ENCODE results near the gene NDUFA9. TPM values are rescaled to one million over a fixed set of nuclear protein-coding genes. Genes with fewer than 3 reads are reported as not detected.

Gene NDUFA9
- total RNA-seq, 1 experiment from 2014 or later, result 74.0 TPM

DNA sequence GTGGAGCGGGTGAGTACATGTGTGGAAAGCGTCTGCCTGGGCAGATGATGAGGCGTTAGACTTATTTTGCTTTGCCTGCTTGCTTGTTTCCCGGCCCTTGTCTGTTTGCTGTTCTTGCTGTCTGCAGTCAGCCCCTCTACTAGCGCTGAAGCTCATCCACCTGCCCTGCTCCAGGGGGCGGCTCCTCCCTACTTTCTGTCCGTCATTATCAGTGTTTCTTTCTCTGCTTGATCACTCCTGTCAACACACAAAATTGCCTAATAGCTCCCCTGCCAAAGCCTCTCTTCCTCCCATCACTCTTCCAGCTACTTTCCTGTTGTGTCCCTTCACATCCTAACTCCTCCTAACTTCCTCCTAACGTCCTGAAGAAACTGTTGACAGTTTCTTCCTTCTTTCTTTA is 36.4 kb downstream of the NDUFA9 start:
- BruUV-seq (replicated peaks), result no TSS peak
- TF ChIP-seq SIN3A (IDR thresholded peaks at IDR 0.05; ENCODE audit: borderline replicate concordance, insufficient read depth, low read depth, low read length) (no peak), POLR2AphosphoS5 (IDR thresholded peaks at IDR 0.05; ENCODE audit: low read depth, low read length) (no peak), TCF7L2 (IDR thresholded peaks at IDR 0.05; ENCODE audit: low read depth, low read length) (no peak)
- TF ChIP-seq, protein P1, sequence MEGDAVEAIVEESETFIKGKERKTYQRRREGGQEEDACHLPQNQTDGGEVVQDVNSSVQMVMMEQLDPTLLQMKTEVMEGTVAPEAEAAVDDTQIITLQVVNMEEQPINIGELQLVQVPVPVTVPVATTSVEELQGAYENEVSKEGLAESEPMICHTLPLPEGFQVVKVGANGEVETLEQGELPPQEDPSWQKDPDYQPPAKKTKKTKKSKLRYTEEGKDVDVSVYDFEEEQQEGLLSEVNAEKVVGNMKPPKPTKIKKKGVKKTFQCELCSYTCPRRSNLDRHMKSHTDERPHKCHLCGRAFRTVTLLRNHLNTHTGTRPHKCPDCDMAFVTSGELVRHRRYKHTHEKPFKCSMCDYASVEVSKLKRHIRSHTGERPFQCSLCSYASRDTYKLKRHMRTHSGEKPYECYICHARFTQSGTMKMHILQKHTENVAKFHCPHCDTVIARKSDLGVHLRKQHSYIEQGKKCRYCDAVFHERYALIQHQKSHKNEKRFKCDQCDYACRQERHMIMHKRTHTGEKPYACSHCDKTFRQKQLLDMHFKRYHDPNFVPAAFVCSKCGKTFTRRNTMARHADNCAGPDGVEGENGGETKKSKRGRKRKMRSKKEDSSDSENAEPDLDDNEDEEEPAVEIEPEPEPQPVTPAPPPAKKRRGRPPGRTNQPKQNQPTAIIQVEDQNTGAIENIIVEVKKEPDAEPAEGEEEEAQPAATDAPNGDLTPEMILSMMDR (IDR thresholded peaks at IDR 0.05), result no peak
- TF ChIP-seq, protein P2, sequence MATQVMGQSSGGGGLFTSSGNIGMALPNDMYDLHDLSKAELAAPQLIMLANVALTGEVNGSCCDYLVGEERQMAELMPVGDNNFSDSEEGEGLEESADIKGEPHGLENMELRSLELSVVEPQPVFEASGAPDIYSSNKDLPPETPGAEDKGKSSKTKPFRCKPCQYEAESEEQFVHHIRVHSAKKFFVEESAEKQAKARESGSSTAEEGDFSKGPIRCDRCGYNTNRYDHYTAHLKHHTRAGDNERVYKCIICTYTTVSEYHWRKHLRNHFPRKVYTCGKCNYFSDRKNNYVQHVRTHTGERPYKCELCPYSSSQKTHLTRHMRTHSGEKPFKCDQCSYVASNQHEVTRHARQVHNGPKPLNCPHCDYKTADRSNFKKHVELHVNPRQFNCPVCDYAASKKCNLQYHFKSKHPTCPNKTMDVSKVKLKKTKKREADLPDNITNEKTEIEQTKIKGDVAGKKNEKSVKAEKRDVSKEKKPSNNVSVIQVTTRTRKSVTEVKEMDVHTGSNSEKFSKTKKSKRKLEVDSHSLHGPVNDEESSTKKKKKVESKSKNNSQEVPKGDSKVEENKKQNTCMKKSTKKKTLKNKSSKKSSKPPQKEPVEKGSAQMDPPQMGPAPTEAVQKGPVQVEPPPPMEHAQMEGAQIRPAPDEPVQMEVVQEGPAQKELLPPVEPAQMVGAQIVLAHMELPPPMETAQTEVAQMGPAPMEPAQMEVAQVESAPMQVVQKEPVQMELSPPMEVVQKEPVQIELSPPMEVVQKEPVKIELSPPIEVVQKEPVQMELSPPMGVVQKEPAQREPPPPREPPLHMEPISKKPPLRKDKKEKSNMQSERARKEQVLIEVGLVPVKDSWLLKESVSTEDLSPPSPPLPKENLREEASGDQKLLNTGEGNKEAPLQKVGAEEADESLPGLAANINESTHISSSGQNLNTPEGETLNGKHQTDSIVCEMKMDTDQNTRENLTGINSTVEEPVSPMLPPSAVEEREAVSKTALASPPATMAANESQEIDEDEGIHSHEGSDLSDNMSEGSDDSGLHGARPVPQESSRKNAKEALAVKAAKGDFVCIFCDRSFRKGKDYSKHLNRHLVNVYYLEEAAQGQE (IDR thresholded peaks at IDR 0.05; ENCODE audit: insufficient read depth in 1 of 2, low read depth in 2 of 2, low read length in 1 of 2), result no peak
- intact Hi-C loops (cut with micrococcal nuclease; ENCODE audit: unreplicated experiment) (no loop called here), in situ Hi-C loops (cut with HindIII; ENCODE audit: low pct_unique_long_range_greater_than_20kb, low sequenced_read_pairs) (no loop called here)
- no peaks in the 10 kb centered on the region for H3K27me3 ChIP-seq (ENCODE audit: control insufficient read depth, insufficient read depth, low read length)
- POLR2A ChIA-PET, result no interaction called here
- no peaks in the 10 kb centered on the region for H3K4me1 ChIP-seq (ENCODE audit: control insufficient read depth, insufficient read depth, low read length)
- DNase-seq (ENCODE audit: low read depth, low spot score), result no peak
- no peak overlapping the region for H3K4me3 ChIP-seq (ENCODE audit: low read depth in 2 of 2, low read length in 2 of 2)
- H3K9me3 ChIP-seq (ENCODE audit: control insufficient read depth, insufficient read depth, low read depth, low read length), result no peaks in the 10 kb centered on the region
- CTCF ChIA-PET, result no interaction called here
- ATAC-seq, result no peak
- H3K36me3 ChIP-seq (ENCODE audit: control insufficient read depth, insufficient read depth, low read length), result no peaks in the 10 kb centered on the region; the same call in none of the 2 replicates
- H3K27ac ChIP-seq (ENCODE audit: low read length), result no peak overlapping the region

DNA sequence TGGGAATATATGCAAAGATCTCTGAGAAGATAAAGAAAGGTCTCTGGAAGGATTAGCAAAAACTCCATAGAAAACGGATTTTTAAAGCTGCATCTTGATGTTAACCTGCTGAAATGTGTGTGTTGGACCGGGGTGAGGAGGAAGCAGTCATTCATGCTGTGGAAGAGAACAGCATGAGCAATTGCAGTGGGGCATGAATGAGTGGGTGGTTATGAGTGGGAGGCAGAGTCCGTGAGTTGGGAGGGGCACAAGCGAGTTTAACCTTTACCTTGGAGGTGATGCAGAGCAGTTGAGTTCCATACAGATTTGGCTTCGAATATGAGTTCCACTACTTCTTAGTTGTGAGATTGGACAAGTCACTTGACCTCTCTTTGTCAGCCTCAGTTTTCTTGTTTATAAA is 41.8 kb downstream of the NDUFA9 start:
- in situ Hi-C loops (cut with HindIII; ENCODE audit: low pct_unique_long_range_greater_than_20kb, low sequenced_read_pairs), result no loop called here
- H3K27ac ChIP-seq (ENCODE audit: low read length), result no peak overlapping the region
- H3K36me3 ChIP-seq (ENCODE audit: control insufficient read depth, insufficient read depth, low read length), result no peaks in the 10 kb centered on the region
- no peak for ATAC-seq
- DNase-seq (ENCODE audit: low read depth, low spot score), result no peak
- no TSS peak for BruUV-seq (replicated peaks)
- CTCF ChIA-PET, result no interaction called here
- no peaks in the 10 kb centered on the region for H3K27me3 ChIP-seq (ENCODE audit: control insufficient read depth, insufficient read depth, low read length)
- POLR2A ChIA-PET, result no interaction called here
- intact Hi-C loops (cut with micrococcal nuclease; ENCODE audit: unreplicated experiment), result no loop called here
- TF ChIP-seq, protein P1 (IDR thresholded peaks at IDR 0.05), result no peak
- no peak for TF ChIP-seq POLR2AphosphoS5 (IDR thresholded peaks at IDR 0.05; ENCODE audit: low read depth, low read length)
- H3K4me3 ChIP-seq (ENCODE audit: low read depth in 2 of 2, low read length in 2 of 2), result no peak overlapping the region
- no peaks in the 10 kb centered on the region for H3K9me3 ChIP-seq (ENCODE audit: control insufficient read depth, insufficient read depth, low read depth, low read length)
- H3K4me1 ChIP-seq (ENCODE audit: control insufficient read depth, insufficient read depth, low read length), result no peaks in the 10 kb centered on the region

Other genes starting within 250 kb of the NDUFA9 start
- gene FGF6, start 203.3 kb upstream of the NDUFA9 start, total RNA-seq (2021; ENCODE audit: unreplicated experiment), result not detected
- 18.1 TPM for gene RAD51AP1, start 110.2 kb upstream of the NDUFA9 start, total RNA-seq (2021; ENCODE audit: unreplicated experiment)
- 13.3 TPM for gene DYRK4, start 86.9 kb upstream of the NDUFA9 start, total RNA-seq (2021; ENCODE audit: unreplicated experiment)
- gene AKAP3, start 63 bp upstream of the NDUFA9 start, total RNA-seq (2021; ENCODE audit: unreplicated experiment), result 0.26 TPM
- not detected for gene GALNT8, start 71.3 kb downstream of the NDUFA9 start, total RNA-seq (2021; ENCODE audit: unreplicated experiment)

Data from Panc1 (cell line).